UCSD-AML1 (cell line): ENCODE results near the gene AQP6.
A peak's percentile ranks its signal among the peaks of the same experiment; 100 is the strongest.
"Not testable (repeated sequence)": the region's sequence is repeated elsewhere in the genome, so short reads cannot be mapped to it uniquely, and the experiment has no call there.

ENCODE experiments used
- DNase-seq: peaks from one replicate; lab custom pipeline; 2025; ENCODE audit not compliant: unreplicated experiment; lab: John Stamatoyannopoulos, UW

AQP6 gene

DNA sequence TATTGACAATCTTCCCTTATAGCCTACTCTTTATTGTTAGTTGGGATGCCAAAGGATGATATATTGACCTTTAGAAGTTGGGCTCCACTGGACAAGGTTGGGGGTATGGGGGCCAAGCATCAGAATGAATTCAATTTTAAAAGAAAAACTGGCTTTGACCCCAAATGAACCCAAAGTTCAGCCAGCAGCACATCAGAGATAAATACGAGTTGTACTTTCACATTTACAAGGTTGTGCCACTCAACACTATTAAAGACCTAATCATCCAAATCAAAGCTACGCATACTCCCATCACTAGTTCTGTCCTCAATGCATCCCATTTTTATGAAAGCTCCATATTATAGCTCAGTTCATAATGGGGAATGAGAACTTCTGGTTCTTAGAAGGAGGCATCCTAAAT is 16.7 kb downstream of the AQP6 start:
- DNase-seq: not testable (repeated sequence)

DNA sequence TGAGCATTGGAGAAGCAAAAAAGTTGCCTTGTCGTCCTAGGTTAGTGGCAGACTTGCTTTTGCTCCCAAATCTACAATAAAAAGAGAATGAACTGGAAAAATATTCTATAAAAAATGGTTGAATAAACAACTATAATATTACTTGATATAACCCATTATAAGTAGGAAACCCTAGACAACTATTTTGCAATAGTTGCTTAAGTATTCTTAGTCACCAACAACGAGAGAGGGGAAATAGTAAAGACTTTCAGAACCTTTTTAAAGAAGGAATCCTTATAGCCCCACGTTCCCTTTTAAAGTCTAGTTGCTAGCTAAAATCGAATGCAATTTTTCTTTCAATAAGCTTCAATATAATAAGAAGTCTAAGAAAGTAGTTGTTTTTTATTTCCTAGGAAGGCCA is 17.5 kb downstream of the AQP6 start:
- DNase-seq: no peak

DNA sequence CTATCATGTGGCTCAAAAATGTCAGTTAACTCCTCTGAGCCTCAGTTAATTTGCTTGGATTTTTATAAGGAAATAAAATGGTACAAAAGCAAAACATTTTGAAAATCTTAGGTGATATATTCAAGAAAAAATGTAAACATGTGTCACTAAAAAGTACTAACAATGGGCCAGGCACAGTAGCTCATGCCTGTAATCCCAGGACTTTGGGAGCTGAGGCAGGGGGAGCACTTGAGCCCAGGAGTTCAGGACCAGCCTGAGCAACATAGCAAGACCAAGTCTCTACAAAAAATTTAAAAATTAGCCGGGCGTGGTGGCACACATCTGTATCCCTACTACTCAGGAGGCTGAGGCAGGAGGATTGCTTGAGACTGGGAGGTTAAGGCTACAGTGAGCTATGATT is 25.7 kb downstream of the AQP6 start:
- DNase-seq: no peak

DNA sequence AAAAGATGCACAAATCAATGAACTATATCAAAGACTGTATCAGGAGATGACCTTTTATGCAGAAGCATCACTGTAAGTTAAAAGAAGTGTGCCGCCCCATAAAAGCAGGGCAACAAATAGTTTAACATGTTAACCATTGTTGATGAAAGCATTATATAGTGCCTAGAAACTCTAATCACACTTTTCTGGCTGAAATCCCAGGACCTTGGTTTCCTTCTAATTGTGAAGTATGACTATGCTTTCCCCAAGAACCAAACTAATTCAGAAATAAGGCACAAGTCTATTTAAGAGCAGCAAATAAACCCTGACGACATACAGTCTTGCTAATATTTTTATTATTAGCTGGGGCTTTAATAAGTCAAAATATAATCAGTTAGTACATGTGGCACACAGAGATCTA is 30.8 kb downstream of the AQP6 start:
- DNase-seq: no peak

DNA sequence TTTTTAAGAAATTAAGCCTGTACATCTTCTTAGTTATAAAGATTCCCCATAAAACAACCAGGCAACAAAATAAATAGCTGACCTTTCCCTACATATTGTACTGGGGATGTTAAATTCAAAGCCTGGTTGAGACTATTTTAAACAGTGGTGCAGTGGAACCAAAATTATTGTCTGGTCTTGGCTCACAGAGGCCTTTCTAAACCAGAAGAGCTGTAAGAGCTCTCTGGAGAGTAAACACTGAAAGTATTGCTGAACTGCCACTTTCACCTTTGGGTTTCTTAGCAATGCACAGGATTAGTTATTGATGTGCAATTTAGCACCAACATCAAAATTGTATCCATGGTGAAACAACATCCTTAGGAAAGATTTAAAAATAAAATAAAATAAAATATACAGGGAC is 31.9 kb downstream of the AQP6 start:
- DNase-seq: no peak

DNA sequence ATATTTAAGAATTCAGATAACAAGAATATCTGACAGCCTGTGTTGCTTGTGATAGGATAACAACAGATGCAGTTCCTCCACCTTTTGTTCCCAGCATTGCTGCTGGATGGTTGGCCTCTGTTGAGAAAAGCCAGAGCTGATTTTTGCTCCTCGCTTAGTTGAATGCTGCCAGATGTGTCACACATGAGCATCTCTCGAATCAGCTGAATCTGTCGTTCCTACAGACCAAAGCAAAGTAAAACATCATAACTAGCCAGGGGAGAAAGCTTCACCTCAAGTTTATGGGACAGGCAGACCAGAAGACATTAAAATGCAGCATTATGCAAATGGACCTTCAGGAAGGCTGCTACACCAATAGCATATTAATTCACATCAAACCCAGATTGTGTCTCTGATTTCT is 32.4 kb downstream of the AQP6 start:
- no peak for DNase-seq

DNA sequence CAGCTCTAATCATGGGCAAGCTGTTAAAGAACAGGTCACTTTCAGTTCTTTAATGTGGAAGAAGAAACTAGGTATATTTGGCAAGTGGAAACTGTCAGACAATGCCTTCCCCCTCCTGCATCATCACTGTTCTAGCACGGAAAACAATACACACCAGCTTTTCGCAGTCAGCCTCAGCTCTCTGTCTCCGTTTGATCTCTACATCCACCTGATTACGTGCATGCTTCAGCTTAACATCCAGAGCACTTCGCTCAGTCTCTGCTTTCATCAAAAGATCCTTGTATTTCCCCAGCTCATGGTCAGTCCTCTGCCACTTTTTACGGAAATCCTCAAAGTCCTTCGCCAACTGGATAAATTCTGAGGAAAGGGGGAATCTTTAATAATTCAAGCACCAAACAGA is 33.5 kb downstream of the AQP6 start:
- DNase-seq: no peak

DNA sequence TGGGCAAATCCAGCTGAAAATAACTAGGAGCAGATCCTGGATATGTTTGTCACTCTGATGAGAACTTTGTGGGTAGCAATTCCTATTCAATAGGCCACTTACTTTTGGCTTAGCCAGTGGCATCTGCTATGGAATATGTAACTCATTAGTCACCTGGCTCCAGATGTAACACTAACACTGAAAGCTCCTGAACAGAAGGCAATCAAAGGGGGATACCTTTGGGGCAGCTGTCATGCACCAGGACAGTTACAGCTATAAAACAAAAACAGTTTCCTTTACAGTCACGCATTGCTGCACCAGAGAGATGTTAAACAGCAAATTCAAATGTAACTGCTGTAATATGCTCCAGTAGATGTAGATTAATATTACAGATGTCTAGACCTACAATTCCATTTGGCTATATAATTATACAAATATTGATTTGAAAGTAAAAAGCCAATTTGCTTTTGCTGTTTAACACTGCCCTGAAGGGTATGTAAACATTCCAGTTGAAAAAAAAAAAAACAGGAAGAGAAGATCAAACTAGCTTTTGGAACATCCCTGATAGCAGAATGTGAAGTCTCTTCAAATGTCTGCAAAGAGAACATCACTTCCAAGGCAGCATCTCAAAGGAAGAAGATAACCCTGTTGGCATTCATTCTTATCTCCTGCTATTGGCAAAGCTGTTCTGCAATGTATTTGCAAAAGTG is 34.2 kb downstream of the AQP6 start:
- DNase-seq: no peak

DNA sequence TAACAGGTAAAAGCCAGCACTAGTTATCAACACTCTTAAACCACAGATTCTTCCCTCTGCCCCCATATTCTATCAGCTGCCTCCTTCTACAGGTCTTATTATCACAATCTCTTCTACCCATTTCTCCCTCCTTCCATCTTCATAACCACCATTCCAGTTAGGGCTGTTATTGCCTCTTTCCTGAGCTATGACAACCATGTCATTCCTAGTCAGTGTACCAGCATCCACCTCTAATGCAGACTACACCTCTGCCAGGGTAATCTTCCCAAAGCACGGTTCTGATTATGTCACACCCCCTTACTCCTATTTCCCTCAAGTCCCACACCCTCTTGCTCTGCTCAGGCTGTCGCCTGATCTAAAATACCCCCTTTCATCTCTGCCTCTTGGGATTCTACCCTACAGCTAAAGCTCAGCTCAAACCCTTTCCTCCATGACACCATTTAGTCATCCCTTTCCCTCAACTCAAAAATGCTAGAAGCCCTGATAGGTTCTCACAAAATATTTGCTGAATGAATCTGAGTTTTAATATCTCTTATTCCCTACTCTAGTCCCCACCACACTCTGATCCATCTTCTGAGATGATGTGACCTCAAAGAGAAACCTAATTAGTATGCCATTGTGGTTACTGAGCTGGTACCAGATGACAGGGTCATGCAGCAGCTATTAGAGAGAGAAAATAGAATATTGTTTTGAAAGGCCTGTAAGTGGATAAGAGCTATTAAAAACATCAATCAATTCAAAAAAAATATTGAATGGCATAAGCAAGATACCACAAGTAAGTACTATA is 40.8 kb downstream of the AQP6 start:
- DNase-seq: no peak

DNA sequence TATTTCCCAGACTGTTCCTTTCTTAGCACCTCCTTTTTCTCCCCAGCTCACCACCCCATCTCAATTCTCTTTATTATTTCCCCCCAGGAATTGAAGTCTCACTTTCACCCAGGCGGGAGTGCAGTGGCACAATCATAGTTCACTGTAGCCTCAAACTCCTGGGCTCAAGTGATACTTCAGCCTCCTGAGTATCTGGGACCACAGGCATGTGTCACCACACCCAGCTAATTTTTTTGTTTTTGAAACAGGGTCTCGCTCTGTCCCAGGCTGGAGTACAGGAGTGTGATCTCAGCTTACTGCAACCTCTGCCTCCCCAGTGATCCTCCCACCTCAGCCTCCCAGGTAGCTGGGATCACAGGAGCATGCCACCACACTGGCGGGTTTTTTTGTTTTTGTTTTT is 41.6 kb downstream of the AQP6 start:
- no peak for DNase-seq

DNA sequence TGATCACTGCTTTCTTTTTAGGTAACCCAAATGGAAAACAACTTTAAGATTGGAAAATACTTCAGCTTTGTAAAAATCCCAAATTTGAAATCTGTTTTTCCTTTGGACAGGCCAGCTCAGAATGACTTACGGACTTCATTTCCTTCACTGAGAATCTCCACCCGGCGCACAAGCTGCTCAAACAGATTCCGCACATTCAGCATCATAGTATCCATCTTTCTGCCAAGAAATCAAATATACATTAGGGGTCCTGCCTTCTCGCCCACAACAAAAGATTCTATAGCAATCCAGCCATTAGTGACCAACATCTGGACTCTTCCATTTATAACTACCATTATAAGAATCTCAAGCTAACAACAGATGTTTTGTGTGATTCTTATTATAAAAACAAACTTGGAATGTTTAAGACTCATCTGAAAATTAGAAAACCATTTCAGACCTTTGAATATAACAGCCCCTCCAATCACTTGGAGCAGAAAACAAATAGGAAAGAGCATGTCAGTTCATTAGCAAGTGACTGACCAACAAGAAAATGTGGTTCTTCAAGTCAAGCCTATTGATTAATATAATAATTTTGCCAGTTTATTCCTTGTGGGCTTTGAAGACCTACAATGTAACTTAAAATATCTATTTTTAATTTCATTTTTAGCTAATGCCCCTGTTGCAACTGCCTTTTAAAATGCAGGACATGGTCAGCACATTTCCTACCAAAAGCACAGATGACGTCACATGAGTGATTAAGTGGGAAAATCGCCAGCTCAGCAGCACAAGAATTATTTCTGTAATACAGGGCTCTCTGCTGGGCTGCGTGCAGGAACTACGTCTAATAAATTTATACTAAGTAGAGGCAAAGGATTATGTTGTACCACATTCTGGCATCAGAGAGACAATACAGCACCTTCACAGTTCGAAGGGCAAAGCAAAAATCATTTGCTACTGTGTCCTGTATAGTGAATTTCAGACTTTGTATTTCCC is 44.0 kb downstream of the AQP6 start:
- DNase-seq: no peak

DNA sequence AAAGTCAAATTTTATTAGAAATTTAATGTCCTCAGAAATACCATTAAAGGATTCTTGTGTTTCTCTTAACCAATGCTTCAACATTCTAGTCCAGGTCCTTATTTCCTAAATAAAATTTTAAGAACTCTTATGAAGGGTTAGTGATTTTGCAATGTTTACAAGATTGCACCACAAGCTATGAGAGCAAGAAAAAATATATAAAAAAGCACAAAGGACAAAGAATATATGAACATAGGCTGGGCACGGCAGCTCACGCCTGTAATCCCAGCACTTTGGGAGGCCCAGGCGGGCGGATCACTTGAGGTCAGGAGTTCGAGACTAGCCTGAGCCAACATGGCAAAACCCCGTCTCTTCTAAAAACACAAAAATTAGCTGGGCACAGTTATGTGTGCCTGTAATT is 44.9 kb downstream of the AQP6 start:
- no peak for DNase-seq

DNA sequence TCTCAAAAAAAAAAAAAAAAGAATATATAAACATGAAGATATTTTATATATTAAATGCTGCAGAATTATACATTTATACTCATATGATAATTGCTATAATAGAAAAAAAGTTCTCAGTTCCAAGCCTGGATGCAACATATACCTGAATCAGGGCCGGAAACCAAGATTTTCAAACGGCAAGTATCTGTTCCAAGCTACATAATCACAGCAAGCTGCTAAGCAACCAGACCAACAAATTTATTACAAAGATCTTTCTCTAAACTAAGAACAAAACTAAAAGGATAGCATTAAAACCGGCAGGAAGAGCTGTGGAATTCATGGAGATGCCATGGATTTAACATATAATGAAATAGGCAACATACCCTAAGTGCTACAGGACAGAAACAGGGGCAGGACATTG is 45.4 kb downstream of the AQP6 start:
- no peak for DNase-seq

DNA sequence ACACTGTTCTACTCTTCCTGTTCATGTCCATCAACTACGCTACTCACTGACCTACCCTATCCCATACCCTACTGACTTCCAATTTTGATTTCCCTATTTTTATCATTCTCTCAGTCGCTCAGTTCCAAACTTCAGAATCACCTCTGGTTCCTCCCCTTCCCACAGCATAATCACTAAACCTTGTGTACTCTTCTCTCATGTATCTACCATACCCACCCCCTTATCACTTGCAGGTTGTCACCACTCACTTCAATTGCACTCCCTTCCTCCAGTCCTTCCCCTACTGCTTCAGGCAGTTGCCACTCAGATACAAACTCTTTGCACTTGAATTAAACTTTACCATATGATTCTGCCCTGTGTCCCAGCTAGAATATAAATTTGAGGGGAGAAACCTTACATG is 46.2 kb downstream of the AQP6 start:
- DNase-seq: no peak

DNA sequence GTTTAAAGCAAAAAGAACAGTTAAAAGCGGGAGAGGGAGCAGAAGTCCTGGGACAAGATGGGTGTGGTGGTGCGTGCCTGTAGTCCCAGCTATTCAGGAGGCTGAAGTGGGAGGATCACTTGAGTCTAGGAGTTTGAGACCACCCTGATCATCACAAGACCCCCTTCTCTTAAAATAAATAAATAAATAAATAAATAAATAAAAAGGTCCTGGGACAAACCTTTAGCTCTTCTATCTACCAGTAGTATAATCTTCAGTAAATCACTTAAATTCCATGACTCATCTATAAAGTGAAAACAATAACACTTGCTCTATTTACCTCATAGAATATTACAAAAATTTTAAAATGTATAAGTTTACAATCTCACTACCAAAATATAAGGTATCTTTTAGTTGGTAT is 46.8 kb downstream of the AQP6 start:
- no peak for DNase-seq

DNA sequence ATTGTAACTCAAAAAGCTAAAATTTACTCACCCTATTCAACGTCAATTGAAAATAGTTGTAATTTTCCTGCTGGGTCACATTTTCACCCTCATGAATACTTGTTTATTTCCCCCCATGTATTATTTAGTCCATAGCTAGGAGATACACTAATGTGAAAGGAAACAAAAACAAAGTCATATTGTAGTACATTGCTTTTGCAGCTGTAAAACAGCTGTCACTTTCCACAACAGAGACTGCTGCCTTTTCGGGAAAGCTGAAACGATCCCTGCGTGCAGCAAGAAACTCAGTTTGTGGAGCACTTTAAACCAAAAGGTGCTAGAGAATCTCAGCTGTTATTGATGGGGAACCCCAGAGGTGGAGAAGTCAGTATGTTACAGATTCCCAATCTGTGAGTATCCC is 48.3 kb downstream of the AQP6 start:
- DNase-seq: no peak

DNA sequence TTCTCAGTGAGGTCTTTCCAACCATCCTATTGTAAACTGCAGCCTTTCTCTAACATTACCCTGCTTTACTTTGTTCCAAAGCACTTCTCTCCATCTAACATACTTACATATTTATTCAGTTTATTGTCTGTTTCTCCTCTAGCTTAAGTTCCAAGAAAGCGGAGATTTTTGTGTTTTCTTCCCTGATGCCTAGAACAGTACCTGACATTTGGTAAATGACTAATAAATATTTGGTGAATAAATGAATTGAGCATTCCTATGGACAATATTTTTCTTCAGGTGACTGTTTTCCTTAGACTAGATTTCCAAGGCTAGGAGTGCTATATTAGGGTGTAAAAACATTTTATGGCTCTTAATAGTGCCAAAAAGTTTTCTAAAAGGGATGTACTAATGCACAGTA is 50.2 kb downstream of the AQP6 start:
- no peak for DNase-seq

DNA sequence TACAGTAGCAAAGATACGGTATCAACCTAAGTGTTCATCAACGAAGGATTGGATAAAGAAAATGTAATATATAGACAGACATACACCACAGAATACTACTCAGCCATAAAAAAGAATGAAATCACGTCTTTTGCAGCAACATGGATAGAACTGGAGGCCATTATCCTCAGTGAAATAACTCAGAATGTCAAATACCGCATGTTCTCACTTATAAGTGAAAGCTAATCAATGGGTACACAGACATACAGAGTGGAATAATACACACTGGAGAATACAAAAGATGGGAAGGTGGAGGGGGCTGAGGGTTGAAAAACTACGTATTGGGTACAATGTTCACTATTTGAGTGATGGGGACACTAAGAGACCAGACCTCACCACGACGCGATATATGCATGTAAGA is 51.5 kb downstream of the AQP6 start:
- no peak for DNase-seq

DNA sequence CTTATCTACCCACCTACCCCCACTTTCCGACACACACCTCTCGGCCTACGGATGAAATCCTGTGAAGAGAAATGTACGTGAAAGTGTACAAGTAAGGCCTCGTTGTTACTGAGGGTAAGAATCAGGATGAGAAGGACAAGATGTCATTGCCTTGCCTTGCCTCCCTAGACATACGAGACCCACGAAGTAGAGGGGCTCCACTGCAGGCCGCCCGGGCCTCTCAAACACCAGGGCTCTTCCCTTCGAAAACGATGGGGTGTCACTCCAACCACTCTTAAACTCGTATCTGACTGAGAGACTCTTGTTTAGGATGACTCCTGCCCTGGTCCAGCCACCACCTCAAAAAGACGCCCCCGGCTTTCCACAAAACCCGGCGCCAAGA is 52.0 kb downstream of the AQP6 start:
- no peak for DNase-seq

DNA sequence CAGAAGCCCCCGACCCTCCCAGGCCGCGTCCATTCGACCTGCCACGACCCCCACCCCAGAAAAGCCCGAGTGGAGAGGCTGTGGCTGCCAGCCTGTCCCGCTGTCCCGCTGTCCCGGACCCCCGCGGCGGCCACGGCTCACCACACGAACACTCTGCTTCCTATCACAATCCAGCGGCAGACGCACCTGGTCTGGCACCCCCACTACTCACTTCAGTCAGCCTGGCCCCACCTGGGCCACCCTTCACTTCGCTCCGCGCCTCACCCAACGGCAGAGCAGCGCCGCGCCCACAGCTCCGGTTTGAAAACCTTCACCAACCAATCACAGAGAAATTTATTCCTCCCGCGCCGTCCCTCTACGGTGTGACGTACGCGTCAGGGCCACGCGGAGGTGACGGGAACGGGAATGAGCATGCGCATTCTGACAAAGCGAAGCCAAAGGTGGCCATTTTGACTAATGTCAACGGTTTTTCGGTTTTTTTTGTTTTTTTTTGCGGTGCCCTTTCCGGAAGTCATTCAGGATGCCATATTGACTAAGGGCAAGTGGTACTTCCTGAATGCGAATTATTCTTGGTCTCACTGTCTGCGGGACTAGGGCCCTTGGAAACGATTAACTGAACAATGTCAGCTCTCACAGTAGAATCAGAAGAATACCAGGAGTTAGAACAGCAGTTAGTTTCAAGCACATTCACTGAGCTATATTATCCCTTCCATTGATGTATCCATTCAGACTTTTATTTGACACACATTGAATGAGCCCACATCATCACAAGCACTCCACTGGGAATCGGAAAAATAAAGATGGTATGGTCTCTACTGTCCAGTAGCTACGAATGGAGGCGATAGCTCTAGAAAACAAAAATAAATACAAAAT is 52.7 kb downstream of the AQP6 start, which contains the start of gene RACGAP1:
Gene RACGAP1, minus strand, starts transcription at position 308 of the 873 bp plus-strand sequence. CDS start 8,779 bp downstream, outside the sequence.
- peak; percentile 94 for DNase-seq

DNA sequence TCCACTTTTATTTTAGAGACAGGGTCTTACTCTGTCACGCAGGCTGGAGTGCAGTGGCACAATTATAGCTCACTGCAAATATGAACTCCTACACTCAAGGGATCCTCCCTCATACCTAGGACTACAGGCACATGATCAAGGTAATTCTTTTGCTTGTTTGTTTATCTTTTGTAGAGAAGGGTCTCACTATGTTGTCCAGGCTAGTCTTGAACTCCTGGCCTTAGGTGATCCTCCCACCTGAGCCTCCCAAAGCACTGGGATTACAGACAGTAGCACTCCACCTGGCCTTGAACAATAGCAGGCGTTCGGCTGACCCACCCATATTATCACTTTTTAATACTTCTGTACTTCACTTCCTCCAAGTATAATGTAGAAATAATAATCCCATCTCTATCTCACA is 53.9 kb downstream of the AQP6 start:
- no peak for DNase-seq
